Endodermal cell (in vitro differentiated cells): Measurements from ENCODE around the gene MUC2. TPM values are rescaled to one million over a fixed set of nuclear protein-coding genes. Genes with fewer than 3 reads are reported as not detected.

Experiments
- DNase-seq: peaks from one replicate; pipeline ENCODE4 v3.0.0-alpha.2; 2017
- H3K27ac ChIP-seq: 2 replicates; pipeline ENCODE4 v1.5.1; 2013; ENCODE audit warnings: mild to moderate bottlenecking, low read depth, low read length, moderate library complexity
- H3K27me3 ChIP-seq: 2 replicates; pipeline ENCODE4 v1.6.1; 2013; ENCODE audit warnings: mild to moderate bottlenecking, low read length, moderate library complexity; ENCODE audit not compliant: insufficient read depth, control insufficient read depth, poor library complexity, severe bottlenecking
- H3K36me3 ChIP-seq: 2 replicates; pipeline ENCODE4 v1.7.0; 2013; ENCODE audit warnings: mild to moderate bottlenecking, low read length, moderate library complexity; ENCODE audit not compliant: control insufficient read depth, insufficient read depth
- H3K4me1 ChIP-seq: one replicate; pipeline ENCODE4 v1.7.0; 2013; ENCODE audit warnings: low read length; ENCODE audit not compliant: control insufficient read depth, insufficient read depth
- H3K4me3 ChIP-seq: 2 replicates; pipeline ENCODE4 v1.5.1; 2013; ENCODE audit warnings: mild to moderate bottlenecking, low read length, moderate library complexity
- H3K9ac ChIP-seq: 2 replicates; pipeline ENCODE4 v1.6.1; 2013; ENCODE audit warnings: mild to moderate bottlenecking, low read length, moderate library complexity; ENCODE audit not compliant: poor library complexity, severe bottlenecking; ENCODE audit errors: extremely low read depth
- H3K9me3 ChIP-seq: 2 replicates; pipeline ENCODE4 v1.6.1; 2013; ENCODE audit warnings: mild to moderate bottlenecking, low read length, moderate library complexity; ENCODE audit not compliant: control insufficient read depth
- H3K27ac Mint-ChIP-seq: 2 replicates; pipeline ENCODE4 v1.8.0; 2020; ENCODE audit warnings: mixed read lengths
- H3K27me3 Mint-ChIP-seq: 2 replicates; pipeline ENCODE4 v1.8.0; 2021; ENCODE audit warnings: mild to moderate bottlenecking, mixed read lengths; ENCODE audit not compliant: insufficient read depth
- H3K36me3 Mint-ChIP-seq: 2 replicates; pipeline ENCODE4 v1.8.0; 2020; ENCODE audit warnings: low read depth, mixed read lengths
- H3K4me1 Mint-ChIP-seq: 2 replicates; pipeline ENCODE4 v1.8.0; 2020; ENCODE audit warnings: mixed read lengths
- H3K4me3 Mint-ChIP-seq: 2 replicates; pipeline ENCODE4 v1.8.0; 2020; ENCODE audit warnings: mild to moderate bottlenecking, moderate library complexity, mixed read lengths
- H3K9me3 Mint-ChIP-seq: 2 replicates; pipeline ENCODE4 v1.8.0; 2020; ENCODE audit warnings: mild to moderate bottlenecking, mixed read lengths
- CTCF ChIP-seq: fragments of 200-600 bp; sonication (generic); conservative IDR thresholded peaks from 2 replicates; pipeline ENCODE4 v1.5.0; 2021; ENCODE audit warnings: antibody characterized with exemption, mild to moderate bottlenecking
- WGBS, 2 experiments: methylation state at CpG; one replicate each; pipeline versions ENCODE4 v1.1.5 to v1.1.7; 2013; ENCODE audit warnings: missing lambda C conversion rate in 2 of 2, mixed read lengths in 1 of 2; ENCODE audit not compliant: insufficient coverage in 1 of 2, insufficient read length in 1 of 2; 5-methylcytosine and 5-hydroxymethylcytosine counted together
- total RNA-seq, 2 donors: library from RNA; stranded (reverse); fragmentation: NEBNext Ultra II Directional in 1 of 2; extraction: Animal tissue kit (Norgen Biotek cat#: 25700) in 1 of 2; gene quantifications; 2 replicates in 1 of 2; 3 replicates in 1 of 2; pipeline ENCODE4 v1.2.1, GENCODE V29; 2021

The MUC2 gene
- total RNA-seq, 2 donors from 2014 or later = not detected

GRCh38 chr11:1121813-1122663 lies 47.4 kb downstream of the MUC2 start:
- no peaks in the 10 kb centered on the region for H3K4me1 ChIP-seq
- H3K27ac ChIP-seq = no peak overlapping the region
- H3K4me3 Mint-ChIP-seq = no peak overlapping the region
- H3K4me1 Mint-ChIP-seq = no peaks in the 10 kb centered on the region
- H3K9ac ChIP-seq = no peak overlapping the region
- H3K36me3 Mint-ChIP-seq = no peaks in the 10 kb centered on the region
- no peaks in the 10 kb centered on the region for H3K36me3 ChIP-seq
- peak; percentile 39 for DNase-seq
- no peak overlapping the region for H3K27ac Mint-ChIP-seq
- no peaks in the 10 kb centered on the region for H3K9me3 ChIP-seq
- no peak overlapping the region for H3K4me3 ChIP-seq
- 83 to 86% methylated on average over 22 to 28 of the region's 28 CpGs for whole genome bisulfite sequencing, 2 experiments
- no peak for TF ChIP-seq CTCF
- H3K27me3 Mint-ChIP-seq = peaks cover 5% of the 10 kb centered on the region
- peaks cover 7% of the 10 kb centered on the region for H3K27me3 ChIP-seq
- no peaks in the 10 kb centered on the region for H3K9me3 Mint-ChIP-seq

GRCh38 chr11:1122664-1123002 lies 48.0 kb downstream of the MUC2 start:
- Mint-ChIP-seq H3K27ac (no peak overlapping the region), H3K36me3 (no peaks in the 10 kb centered on the region), H3K27me3 (peaks cover 5% of the 10 kb centered on the region), H3K4me3 (no peak overlapping the region), H3K4me1 (no peaks in the 10 kb centered on the region), H3K9me3 (no peaks in the 10 kb centered on the region)
- no peak for TF ChIP-seq CTCF
- H3K4me1 ChIP-seq = no peaks in the 10 kb centered on the region
- no peak overlapping the region for H3K27ac ChIP-seq
- H3K4me3 ChIP-seq = no peak overlapping the region
- H3K9me3 ChIP-seq = no peaks in the 10 kb centered on the region
- WGBS, 2 experiments = 85 to 92% methylated on average over 5 to 7 of the region's 7 CpGs
- H3K9ac ChIP-seq = no peak overlapping the region
- peak; percentile 20 for DNase-seq
- no peaks in the 10 kb centered on the region for H3K36me3 ChIP-seq
- peaks cover 7% of the 10 kb centered on the region for H3K27me3 ChIP-seq

- no peaks in the 10 kb centered on the region for H3K36me3 ChIP-seq
- no peak overlapping the region for H3K9ac ChIP-seq
- H3K27me3 ChIP-seq = peaks cover 7% of the 10 kb centered on the region
- Mint-ChIP-seq H3K4me1 (no peaks in the 10 kb centered on the region), H3K9me3 (no peaks in the 10 kb centered on the region), H3K27ac (no peak overlapping the region), H3K27me3 (peaks cover 5% of the 10 kb centered on the region), H3K36me3 (no peaks in the 10 kb centered on the region), H3K4me3 (no peak overlapping the region)
- no peaks in the 10 kb centered on the region for H3K4me1 ChIP-seq
- H3K4me3 ChIP-seq = no peak overlapping the region
- WGBS, 2 experiments = 94 to 100% methylated on average over 1 of the region's 1 CpG
- no peak for DNase-seq
- H3K9me3 ChIP-seq = no peaks in the 10 kb centered on the region
- no peak overlapping the region for H3K27ac ChIP-seq
- no peak for TF ChIP-seq CTCF
Observed at GRCh38 chr11:1123970-1124369, 49.3 kb downstream of the MUC2 start.

Other genes starting within 250 kb of the MUC2 start
- gene CRACR2B, start 247.0 kb upstream of the MUC2 start, total RNA-seq = 10 to 100 TPM; 22.3 to 28.1 TPM
- gene CD151, start 241.9 kb upstream of the MUC2 start, total RNA-seq = 100 to 1,000 TPM; 139 to 165 TPM
- 100 to 1,000 TPM; 139 to 148 TPM for gene POLR2L, start 232.3 kb upstream of the MUC2 start, total RNA-seq
- 10 to 100 TPM; 56.8 to 71.1 TPM for gene TSPAN4, start 232.0 kb upstream of the MUC2 start, total RNA-seq
- gene CHID1, start 164.1 kb upstream of the MUC2 start, total RNA-seq = 10 to 100 TPM; 82.0 to 83.5 TPM
- 10 to 100 TPM; 79.4 to 97.7 TPM for gene AP2A2, start 149.0 kb upstream of the MUC2 start, total RNA-seq
- gene MUC6, start 38.2 kb upstream of the MUC2 start, total RNA-seq = under 1 TPM; 0.26 to 0.40 TPM
- not detected for gene MUC5AC, start 83.1 kb downstream of the MUC2 start, total RNA-seq
- gene MUC5B, start 148.2 kb downstream of the MUC2 start, total RNA-seq = not detected
- 10 to 100 TPM; 34.3 to 37.4 TPM for gene TOLLIP, start 234.8 kb downstream of the MUC2 start, total RNA-seq